ENCODE measurements around the gene CASZ1. TPM values are rescaled to one million over a fixed set of nuclear protein-coding genes. Genes with fewer than 3 reads are reported as not detected.

Gene CASZ1
- total and polyA plus RNA-seq, 2 donors (not counting 1 experiment from before 2014, with no cell fraction given) = 0.34 to 0.50 TPM

- TF ChIP-seq CTCF (conservative IDR thresholded peaks at IDR 0.05 in 1 of 2, IDR thresholded peaks at IDR 0.05 in 1 of 2; ENCODE audit: low read depth in 1 of 2, low read length in 2 of 2) = no peak
- no peak for TF ChIP-seq EZH2 (IDR thresholded peaks at IDR 0.05; ENCODE audit: low read length, missing control alignments)
- no peak overlapping the region for H3K27ac ChIP-seq (ENCODE audit: insufficient read depth, low read length)
- H3K4me3 ChIP-seq (replicated peaks in 1 of 4; ENCODE audit: control extremely low read depth in 1 of 4, insufficient read depth in 1 of 4, low read depth in 3 of 4, low read length in 4 of 4) = no peak overlapping the region
- H3K36me3 ChIP-seq (ENCODE audit: control insufficient read depth, insufficient read depth, low read length) = peaks cover 1% of the 10 kb centered on the region
- no peak overlapping the region for H2AFZ ChIP-seq (ENCODE audit: low read length)
- no peaks in the 10 kb centered on the region for H3K9me3 ChIP-seq (ENCODE audit: control insufficient read depth, insufficient read depth, low read depth, low read length)
- no peaks in the 10 kb centered on the region for H3K27me3 ChIP-seq (ENCODE audit: control insufficient read depth, insufficient read depth, low read length)
- no peak overlapping the region for H3K9ac ChIP-seq (ENCODE audit: insufficient read depth, low read length)
- no peaks in the 10 kb centered on the region for H3K79me2 ChIP-seq (ENCODE audit: control insufficient read depth, insufficient read depth, low read length)
- H3K4me1 ChIP-seq (ENCODE audit: control insufficient read depth, extremely low read depth, insufficient read depth, low read length) = no peaks in the 10 kb centered on the region
- no peak overlapping the region for H3K4me2 ChIP-seq (ENCODE audit: extremely low read depth, insufficient read depth, low read length)
- H4K20me1 ChIP-seq (ENCODE audit: control insufficient read depth, extremely low read depth, insufficient read depth, low read length) = no peaks in the 10 kb centered on the region
- DNase-seq (ENCODE audit: low read depth in 2 of 2) = no peak
Measured at GRCh38 chr1:10623686-10624145, 172.7 kb downstream of the CASZ1 start.

GRCh38 chr1:10622910-10623685 is 173.3 kb downstream of the CASZ1 start:
- Histone ChIP-seq H3K9ac (ENCODE audit: insufficient read depth, low read length) (no peak overlapping the region), H3K4me1 (ENCODE audit: control insufficient read depth, extremely low read depth, insufficient read depth, low read length) (no peaks in the 10 kb centered on the region), H3K9me3 (ENCODE audit: control insufficient read depth, insufficient read depth, low read depth, low read length) (no peaks in the 10 kb centered on the region), H3K27me3 (ENCODE audit: control insufficient read depth, insufficient read depth, low read length) (no peaks in the 10 kb centered on the region), H3K79me2 (ENCODE audit: control insufficient read depth, insufficient read depth, low read length) (no peaks in the 10 kb centered on the region), H3K4me3 (replicated peaks in 1 of 4; ENCODE audit: control extremely low read depth in 1 of 4, insufficient read depth in 1 of 4, low read depth in 3 of 4, low read length in 4 of 4) (no peak overlapping the region), H3K4me2 (ENCODE audit: extremely low read depth, insufficient read depth, low read length) (no peak overlapping the region), H2AFZ (ENCODE audit: low read length) (no peak overlapping the region), H3K36me3 (ENCODE audit: control insufficient read depth, insufficient read depth, low read length) (peaks cover 1% of the 10 kb centered on the region), H3K27ac (ENCODE audit: insufficient read depth, low read length) (no peak overlapping the region), H4K20me1 (ENCODE audit: control insufficient read depth, extremely low read depth, insufficient read depth, low read length) (no peaks in the 10 kb centered on the region)
- TF ChIP-seq EZH2 (IDR thresholded peaks at IDR 0.05; ENCODE audit: low read length, missing control alignments) (no peak), CTCF (conservative IDR thresholded peaks at IDR 0.05 in 1 of 2, IDR thresholded peaks at IDR 0.05 in 1 of 2; ENCODE audit: low read depth in 1 of 2, low read length in 2 of 2) (no peak)
- DNase-seq (ENCODE audit: low read depth in 2 of 2) = no peak

- TF ChIP-seq CTCF (conservative IDR thresholded peaks at IDR 0.05 in 1 of 2, IDR thresholded peaks at IDR 0.05 in 1 of 2; ENCODE audit: low read depth in 1 of 2, low read length in 2 of 2) (no peak), EZH2 (IDR thresholded peaks at IDR 0.05; ENCODE audit: low read length, missing control alignments) (no peak)
- peaks cover 1% of the 10 kb centered on the region for H3K36me3 ChIP-seq (ENCODE audit: control insufficient read depth, insufficient read depth, low read length)
Measured at GRCh38 chr1:10621906-10622305, 174.5 kb downstream of the CASZ1 start.

More at GRCh38 chr1:10621906-10622305, 174.5 kb downstream of the CASZ1 start:
- Histone ChIP-seq H3K79me2 (ENCODE audit: control insufficient read depth, insufficient read depth, low read length) (no peaks in the 10 kb centered on the region), H4K20me1 (ENCODE audit: control insufficient read depth, extremely low read depth, insufficient read depth, low read length) (no peaks in the 10 kb centered on the region), H3K9ac (ENCODE audit: insufficient read depth, low read length) (no peak overlapping the region), H3K27ac (ENCODE audit: insufficient read depth, low read length) (no peak overlapping the region), H3K4me1 (ENCODE audit: control insufficient read depth, extremely low read depth, insufficient read depth, low read length) (no peaks in the 10 kb centered on the region), H3K27me3 (ENCODE audit: control insufficient read depth, insufficient read depth, low read length) (no peaks in the 10 kb centered on the region), H2AFZ (ENCODE audit: low read length) (no peak overlapping the region), H3K4me2 (ENCODE audit: extremely low read depth, insufficient read depth, low read length) (no peak overlapping the region), H3K4me3 (replicated peaks in 1 of 4; ENCODE audit: control extremely low read depth in 1 of 4, insufficient read depth in 1 of 4, low read depth in 3 of 4, low read length in 4 of 4) (no peak overlapping the region), H3K9me3 (ENCODE audit: control insufficient read depth, insufficient read depth, low read depth, low read length) (no peaks in the 10 kb centered on the region)
- DNase-seq (ENCODE audit: low read depth in 2 of 2) = no peak
